OCI-LY1 (cell line): ENCODE data around the gene LRIG1.

Experiments
- H2AFZ ChIP-seq: fragments of 200-600 bp; sonication (generic), shearing (Covaris generic); 2 replicates; pipeline ENCODE4 v1.6.0; 2014; ENCODE audit warnings: antibody characterized with exemption, mild to moderate bottlenecking, low read length
- H3F3A ChIP-seq: fragments of 200-600 bp; sonication (generic), shearing (Covaris generic); 2 replicates; pipeline ENCODE4 v1.6.0; 2014; ENCODE audit warnings: mild to moderate bottlenecking, antibody characterized with exemption, low read length, moderate library complexity; ENCODE audit not compliant: insufficient read depth
- H3K27ac ChIP-seq: fragments of 200-600 bp; sonication (generic); 2 replicates; pipeline ENCODE4 v1.5.1; 2014; ENCODE audit warnings: low read length, mixed run types, mild to moderate bottlenecking, low read depth; ENCODE audit not compliant: poor library complexity, severe bottlenecking
- H3K27me3 ChIP-seq: fragments of 200-600 bp; sonication (generic); 2 replicates; pipeline ENCODE4 v1.6.0; 2014; ENCODE audit warnings: antibody characterized with exemption, mild to moderate bottlenecking, low read length, moderate library complexity; ENCODE audit not compliant: insufficient read depth
- H3K36me3 ChIP-seq: fragments of 200-600 bp; sonication (generic); 2 replicates; pipeline ENCODE4 v1.6.1; 2014; ENCODE audit warnings: mild to moderate bottlenecking, antibody characterized with exemption, low read length, moderate library complexity, mixed read lengths; ENCODE audit not compliant: insufficient read depth
- H3K4me1 ChIP-seq: fragments of 200-600 bp; sonication (generic); 2 replicates; pipeline ENCODE4 v1.5.1; 2014; ENCODE audit warnings: mild to moderate bottlenecking, low read length, moderate library complexity; ENCODE audit not compliant: insufficient read depth, severe bottlenecking
- H3K4me2 ChIP-seq: fragments of 200-600 bp; sonication (generic), shearing (Covaris generic); 2 replicates; pipeline ENCODE4 v1.6.1; 2014; ENCODE audit warnings: low read length
- H3K4me3 ChIP-seq: fragments of 200-600 bp; sonication (generic); 2 replicates; pipeline ENCODE4 v1.5.1; 2014; ENCODE audit warnings: low read length, low read depth, mild to moderate bottlenecking, mixed read lengths; ENCODE audit not compliant: poor library complexity, severe bottlenecking
- H3K79me2 ChIP-seq: fragments of 200-600 bp; shearing (Covaris generic); 2 replicates; pipeline ENCODE4 v1.6.1; 2016; ENCODE audit warnings: mixed run types, low read length, mixed read lengths; ENCODE audit not compliant: insufficient read depth
- H3K9ac ChIP-seq: fragments of 200-600 bp; sonication (generic), shearing (Covaris generic); 2 replicates; pipeline ENCODE4 v1.6.1; 2014; ENCODE audit warnings: mild to moderate bottlenecking, low read length, mixed read lengths
- H3K9me2 ChIP-seq: fragments of 200-600 bp; sonication (generic), shearing (Covaris generic); 2 replicates; pipeline ENCODE4 v1.6.1; 2014; ENCODE audit warnings: low read depth, mild to moderate bottlenecking, low read length, mixed read lengths
- H3K9me3 ChIP-seq: fragments of 200-600 bp; shearing (Covaris generic); 2 replicates; pipeline ENCODE4 v1.6.1; 2014; ENCODE audit warnings: low read length, mixed read lengths
- H4K20me1 ChIP-seq: fragments of 200-600 bp; sonication (generic), shearing (Covaris generic); 2 replicates; pipeline ENCODE4 v1.6.0; 2016; ENCODE audit warnings: mild to moderate bottlenecking, low read length; ENCODE audit not compliant: insufficient read depth
- EZH2 ChIP-seq: fragments of 200-600 bp; sonication (generic), shearing (Covaris generic); IDR thresholded peaks from 2 replicates; pipeline ENCODE4 v1.8.0; 2017; ENCODE audit warnings: borderline replicate concordance, mixed run types, mild to moderate bottlenecking, antibody characterized with exemption, low read length, moderate library complexity, mixed read lengths
- TF ChIP-seq, protein P1 (sequence below): fragments of 200-600 bp; sonication (generic), shearing (Covaris generic); IDR thresholded peaks from 2 replicates; pipeline ENCODE4 v1.5.1; 2017; ENCODE audit warnings: mild to moderate bottlenecking, antibody characterized with exemption, low read length, moderate library complexity, mixed read lengths

Gene LRIG1

DNA sequence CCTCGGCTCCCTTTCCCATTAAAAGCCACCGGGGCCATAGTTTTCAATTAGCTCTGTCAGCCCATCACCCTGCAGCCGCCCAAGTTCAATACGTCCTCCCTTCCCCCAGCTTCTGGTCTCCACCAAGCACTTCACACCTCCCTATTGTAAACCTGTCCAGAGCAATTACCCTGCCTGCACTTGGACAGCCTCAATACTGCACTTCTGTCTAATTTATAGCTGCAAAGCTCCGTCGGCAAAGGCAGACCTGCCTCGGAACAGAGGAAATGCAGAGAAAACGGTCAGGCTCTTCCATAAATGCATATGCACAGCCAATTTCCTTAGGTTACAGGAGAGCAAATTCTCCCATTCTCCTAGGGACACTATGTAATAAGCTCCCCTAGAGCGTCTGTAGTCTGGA, 21.9 kb downstream of the LRIG1 start:
- Histone ChIP-seq H3F3A (no peaks in the 10 kb centered on the region), H3K9me3 (no peaks in the 10 kb centered on the region), H4K20me1 (no peaks in the 10 kb centered on the region), H3K9me2 (no peaks in the 10 kb centered on the region), H3K79me2 (no peaks in the 10 kb centered on the region), H3K4me1 (no peaks in the 10 kb centered on the region), H3K36me3 (no peaks in the 10 kb centered on the region), H3K27me3 (no peaks in the 10 kb centered on the region; the same call in 1 of the 2 replicates), H2AFZ (no peak overlapping the region), H3K9ac (no peak overlapping the region), H3K27ac (no peak overlapping the region), H3K4me2 (no peak overlapping the region), H3K4me3 (no peak overlapping the region)
- TF ChIP-seq EZH2: no peak
- TF ChIP-seq, protein P1, sequence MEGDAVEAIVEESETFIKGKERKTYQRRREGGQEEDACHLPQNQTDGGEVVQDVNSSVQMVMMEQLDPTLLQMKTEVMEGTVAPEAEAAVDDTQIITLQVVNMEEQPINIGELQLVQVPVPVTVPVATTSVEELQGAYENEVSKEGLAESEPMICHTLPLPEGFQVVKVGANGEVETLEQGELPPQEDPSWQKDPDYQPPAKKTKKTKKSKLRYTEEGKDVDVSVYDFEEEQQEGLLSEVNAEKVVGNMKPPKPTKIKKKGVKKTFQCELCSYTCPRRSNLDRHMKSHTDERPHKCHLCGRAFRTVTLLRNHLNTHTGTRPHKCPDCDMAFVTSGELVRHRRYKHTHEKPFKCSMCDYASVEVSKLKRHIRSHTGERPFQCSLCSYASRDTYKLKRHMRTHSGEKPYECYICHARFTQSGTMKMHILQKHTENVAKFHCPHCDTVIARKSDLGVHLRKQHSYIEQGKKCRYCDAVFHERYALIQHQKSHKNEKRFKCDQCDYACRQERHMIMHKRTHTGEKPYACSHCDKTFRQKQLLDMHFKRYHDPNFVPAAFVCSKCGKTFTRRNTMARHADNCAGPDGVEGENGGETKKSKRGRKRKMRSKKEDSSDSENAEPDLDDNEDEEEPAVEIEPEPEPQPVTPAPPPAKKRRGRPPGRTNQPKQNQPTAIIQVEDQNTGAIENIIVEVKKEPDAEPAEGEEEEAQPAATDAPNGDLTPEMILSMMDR: no peak

DNA sequence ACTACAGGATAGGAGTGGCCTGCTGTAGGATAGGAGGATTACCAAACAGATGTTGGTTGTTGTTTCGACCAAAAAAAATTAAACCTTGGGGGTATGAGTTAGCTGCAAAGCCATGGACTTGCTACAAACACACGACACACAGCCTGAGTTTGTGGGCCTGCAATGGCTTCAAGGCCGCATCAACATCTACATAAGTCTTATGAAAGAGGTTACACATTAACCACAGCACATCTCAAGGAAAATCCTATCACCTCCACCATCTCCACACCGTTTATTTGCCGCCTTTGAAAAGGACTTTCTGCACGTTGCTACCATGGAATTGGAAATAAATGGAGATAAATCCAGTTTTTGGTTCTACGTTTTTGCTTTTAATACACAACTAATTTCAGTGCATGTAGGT, 23.0 kb downstream of the LRIG1 start:
- no peaks in the 10 kb centered on the region for H3K79me2 ChIP-seq
- H3K27me3 ChIP-seq: no peaks in the 10 kb centered on the region; the same call in 1 of the 2 replicates
- no peaks in the 10 kb centered on the region for H3K9me3 ChIP-seq
- H3K9ac ChIP-seq: no peak overlapping the region
- H3K4me2 ChIP-seq: no peak overlapping the region
- H3K9me2 ChIP-seq: no peaks in the 10 kb centered on the region
- H3K36me3 ChIP-seq: no peaks in the 10 kb centered on the region
- TF ChIP-seq, protein P1: no peak
- TF ChIP-seq EZH2: no peak
- H3K4me1 ChIP-seq: no peaks in the 10 kb centered on the region
- H4K20me1 ChIP-seq: no peaks in the 10 kb centered on the region
- H3K4me3 ChIP-seq: no peak overlapping the region
- H3F3A ChIP-seq: no peaks in the 10 kb centered on the region
- no peak overlapping the region for H3K27ac ChIP-seq
- H2AFZ ChIP-seq: no peak overlapping the region

DNA sequence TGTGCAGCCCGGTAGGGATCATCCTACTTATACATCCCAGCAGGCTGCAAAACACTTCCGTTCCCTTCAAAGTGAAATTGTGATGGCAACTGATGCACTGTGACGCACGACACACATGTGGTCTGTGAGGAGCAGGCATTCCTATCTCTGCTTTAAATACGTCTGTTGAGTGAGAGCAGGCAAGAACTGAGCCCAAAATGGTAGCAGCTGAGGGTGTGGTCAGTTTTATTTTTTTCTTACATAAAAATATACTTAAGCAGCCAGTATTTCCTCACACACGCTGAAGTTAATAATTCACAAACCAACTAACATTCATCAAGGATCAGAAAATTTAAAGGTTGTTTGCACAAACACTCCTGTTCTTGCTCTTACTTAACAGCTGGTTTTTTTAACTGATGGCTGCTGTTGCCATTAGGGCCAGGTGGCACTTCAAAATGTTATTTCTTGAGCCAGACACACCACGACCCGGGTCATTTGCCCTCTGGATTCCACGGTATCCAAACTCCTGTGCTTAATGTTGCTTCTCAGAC, 23.9 kb downstream of the LRIG1 start:
- Histone ChIP-seq H3K36me3 (no peaks in the 10 kb centered on the region), H3K9me2 (no peaks in the 10 kb centered on the region), H3K4me3 (no peak overlapping the region), H3K9ac (no peak overlapping the region), H3F3A (no peaks in the 10 kb centered on the region), H3K27ac (no peak overlapping the region), H4K20me1 (no peaks in the 10 kb centered on the region), H3K4me1 (no peaks in the 10 kb centered on the region), H3K27me3 (no peaks in the 10 kb centered on the region; the same call in 1 of the 2 replicates), H3K9me3 (no peaks in the 10 kb centered on the region), H2AFZ (no peak overlapping the region), H3K79me2 (no peaks in the 10 kb centered on the region), H3K4me2 (no peak overlapping the region)
- TF ChIP-seq, protein P1: no peak
- TF ChIP-seq EZH2: no peak
